ENCODE results near the gene SDHB. TPM values are rescaled to one million over a fixed set of nuclear protein-coding genes. Genes with fewer than 3 reads are reported as not detected.

SDHB gene
- total and polyA plus RNA-seq, 10 of the 15 experiments (the other 5 are each of a cell fraction or from before 2014, with no cell fraction given): 101 to 319 (median 188) TPM

DNA sequence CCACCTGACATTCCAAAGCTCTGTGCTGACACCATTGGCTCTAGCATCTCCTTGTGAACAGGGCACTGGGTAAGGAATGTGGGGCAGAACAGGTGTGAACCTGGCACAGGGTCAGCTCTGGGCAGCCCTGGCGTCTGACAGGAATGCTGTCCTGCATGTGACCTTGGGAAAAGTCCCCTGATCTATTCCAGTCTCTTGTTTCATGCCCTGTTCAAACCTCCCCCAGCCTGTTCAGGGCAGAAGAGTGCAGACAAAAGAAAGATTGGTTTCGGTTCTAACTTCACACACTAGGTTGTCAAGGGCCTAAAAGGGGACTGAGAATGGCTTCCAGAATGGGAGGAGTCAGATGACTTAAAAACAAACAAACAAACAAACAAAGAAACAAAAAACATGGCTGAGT is 27.6 kb upstream of the SDHB start (continued):
- peak; percentile 62 for TF ChIP-seq MEF2B (IDR thresholded peaks at IDR 0.05; ENCODE audit: partially characterized antibody, poor library complexity, severe bottlenecking)
- 0 out of 2 replicates have a peak, but pooled peaks have one; percentile 38 for TF ChIP-seq MEF2A (IDR thresholded peaks at IDR 0.05; ENCODE audit: insufficient read depth, low read depth, low read length)
- no peak for TF ChIP-seq MYB (IDR thresholded peaks at IDR 0.05; ENCODE audit: borderline replicate concordance, low read depth, low read length)
- no peak for TF ChIP-seq RBBP5 (conservative IDR thresholded peaks at IDR 0.05)
- TF ChIP-seq, protein P1, sequence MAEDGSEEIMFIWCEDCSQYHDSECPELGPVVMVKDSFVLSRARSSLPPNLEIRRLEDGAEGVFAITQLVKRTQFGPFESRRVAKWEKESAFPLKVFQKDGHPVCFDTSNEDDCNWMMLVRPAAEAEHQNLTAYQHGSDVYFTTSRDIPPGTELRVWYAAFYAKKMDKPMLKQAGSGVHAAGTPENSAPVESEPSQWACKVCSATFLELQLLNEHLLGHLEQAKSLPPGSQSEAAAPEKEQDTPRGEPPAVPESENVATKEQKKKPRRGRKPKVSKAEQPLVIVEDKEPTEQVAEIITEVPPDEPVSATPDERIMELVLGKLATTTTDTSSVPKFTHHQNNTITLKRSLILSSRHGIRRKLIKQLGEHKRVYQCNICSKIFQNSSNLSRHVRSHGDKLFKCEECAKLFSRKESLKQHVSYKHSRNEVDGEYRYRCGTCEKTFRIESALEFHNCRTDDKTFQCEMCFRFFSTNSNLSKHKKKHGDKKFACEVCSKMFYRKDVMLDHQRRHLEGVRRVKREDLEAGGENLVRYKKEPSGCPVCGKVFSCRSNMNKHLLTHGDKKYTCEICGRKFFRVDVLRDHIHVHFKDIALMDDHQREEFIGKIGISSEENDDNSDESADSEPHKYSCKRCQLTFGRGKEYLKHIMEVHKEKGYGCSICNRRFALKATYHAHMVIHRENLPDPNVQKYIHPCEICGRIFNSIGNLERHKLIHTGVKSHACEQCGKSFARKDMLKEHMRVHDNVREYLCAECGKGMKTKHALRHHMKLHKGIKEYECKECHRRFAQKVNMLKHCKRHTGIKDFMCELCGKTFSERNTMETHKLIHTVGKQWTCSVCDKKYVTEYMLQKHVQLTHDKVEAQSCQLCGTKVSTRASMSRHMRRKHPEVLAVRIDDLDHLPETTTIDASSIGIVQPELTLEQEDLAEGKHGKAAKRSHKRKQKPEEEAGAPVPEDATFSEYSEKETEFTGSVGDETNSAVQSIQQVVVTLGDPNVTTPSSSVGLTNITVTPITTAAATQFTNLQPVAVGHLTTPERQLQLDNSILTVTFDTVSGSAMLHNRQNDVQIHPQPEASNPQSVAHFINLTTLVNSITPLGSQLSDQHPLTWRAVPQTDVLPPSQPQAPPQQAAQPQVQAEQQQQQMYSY (CRISPR knock-in tag; IDR thresholded peaks at IDR 0.05): no peak
- TF ChIP-seq ZZZ3 (IDR thresholded peaks at IDR 0.05; ENCODE audit: control insufficient read depth, insufficient read length, low read depth): no peak
- TF ChIP-seq IKZF1 (conservative IDR thresholded peaks at IDR 0.05): peak; percentile 63
- TF ChIP-seq RB1 (IDR thresholded peaks at IDR 0.05; ENCODE audit: borderline replicate concordance): no peak
- TF ChIP-seq, protein P2, sequence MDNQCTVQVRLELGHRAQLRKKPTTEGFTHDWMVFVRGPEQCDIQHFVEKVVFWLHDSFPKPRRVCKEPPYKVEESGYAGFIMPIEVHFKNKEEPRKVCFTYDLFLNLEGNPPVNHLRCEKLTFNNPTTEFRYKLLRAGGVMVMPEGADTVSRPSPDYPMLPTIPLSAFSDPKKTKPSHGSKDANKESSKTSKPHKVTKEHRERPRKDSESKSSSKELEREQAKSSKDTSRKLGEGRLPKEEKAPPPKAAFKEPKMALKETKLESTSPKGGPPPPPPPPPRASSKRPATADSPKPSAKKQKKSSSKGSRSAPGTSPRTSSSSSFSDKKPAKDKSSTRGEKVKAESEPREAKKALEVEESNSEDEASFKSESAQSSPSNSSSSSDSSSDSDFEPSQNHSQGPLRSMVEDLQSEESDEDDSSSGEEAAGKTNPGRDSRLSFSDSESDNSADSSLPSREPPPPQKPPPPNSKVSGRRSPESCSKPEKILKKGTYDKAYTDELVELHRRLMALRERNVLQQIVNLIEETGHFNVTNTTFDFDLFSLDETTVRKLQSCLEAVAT (IDR thresholded peaks at IDR 0.05): 0 out of 2 replicates have a peak, but pooled peaks have one; percentile 18
- no peak for TF ChIP-seq POU2F2 (IDR thresholded peaks at IDR 0.05; ENCODE audit: borderline replicate concordance, low read depth, low read length)
- TF ChIP-seq RFX5 (IDR thresholded peaks at IDR 0.05; ENCODE audit: low read depth, low read length): no peak
- TF ChIP-seq RAD51 (IDR thresholded peaks at IDR 0.05): peak; percentile 57
- no peak for TF ChIP-seq NFXL1 (IDR thresholded peaks at IDR 0.05; ENCODE audit: borderline replicate concordance)
- peak; percentile 37 for TF ChIP-seq YY1 (IDR thresholded peaks at IDR 0.05; ENCODE audit: low read depth, low read length)

All from GM12878 (cell line).